Measurements from ENCODE around the gene SLC44A3. TPM values are rescaled to one million over a fixed set of nuclear protein-coding genes. Genes with fewer than 3 reads are reported as not detected.

SLC44A3 gene
- total and polyA plus RNA-seq, 8 donors = 3.1 to 80.3 (median 12.0) TPM; not detected in 1

DNA sequence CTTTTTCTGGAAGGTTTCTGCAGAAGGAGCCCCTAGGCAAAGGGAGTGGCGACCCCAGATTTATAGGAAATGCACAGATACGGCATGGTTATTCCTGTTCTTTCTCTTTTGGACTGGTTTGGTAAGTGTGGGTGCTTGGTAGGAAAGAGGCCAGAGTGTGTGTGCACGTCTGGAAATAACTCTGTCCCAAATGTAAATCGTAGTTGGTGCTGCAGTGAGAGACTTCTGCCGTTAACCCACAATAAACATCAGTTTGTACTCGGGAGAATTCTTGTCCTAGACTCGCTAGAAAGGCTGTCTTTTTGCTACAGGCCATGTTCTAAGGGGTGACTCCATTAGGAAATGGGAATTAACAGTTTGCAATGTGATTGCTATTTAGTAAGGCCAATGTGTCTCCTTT is 779 bp downstream of the SLC44A3 start:
- Histone ChIP-seq H3K27me3 (peaks cover 0 to 19% (median 4%) of the 10 kb centered on the region in 3 donors), H3K36me3 (peaks cover 0 to 6% (median 2%) of the 10 kb centered on the region in 4 donors), H3K4me3 (peak overlapping the region; percentile 54 to 71 (median 69)), H3K4me1 (peaks cover 8 to 48% (median 30%) of the 10 kb centered on the region in 4 donors), H3K9me3 (no peaks in the 10 kb centered on the region), H3K27ac (peak overlapping the region; percentile 87 to 98 (median 87))
- 19 to 36% (median 25%) methylated on average over 7 of the region's 7 CpGs for WGBS, 5 donors
- peak in 1 of 2 donors; percentile 64 for DNase-seq
- intact Hi-C loops (cut with DNase I; ENCODE audit: low total_unique reads) = no loop called here
- TF ChIP-seq, protein P1, sequence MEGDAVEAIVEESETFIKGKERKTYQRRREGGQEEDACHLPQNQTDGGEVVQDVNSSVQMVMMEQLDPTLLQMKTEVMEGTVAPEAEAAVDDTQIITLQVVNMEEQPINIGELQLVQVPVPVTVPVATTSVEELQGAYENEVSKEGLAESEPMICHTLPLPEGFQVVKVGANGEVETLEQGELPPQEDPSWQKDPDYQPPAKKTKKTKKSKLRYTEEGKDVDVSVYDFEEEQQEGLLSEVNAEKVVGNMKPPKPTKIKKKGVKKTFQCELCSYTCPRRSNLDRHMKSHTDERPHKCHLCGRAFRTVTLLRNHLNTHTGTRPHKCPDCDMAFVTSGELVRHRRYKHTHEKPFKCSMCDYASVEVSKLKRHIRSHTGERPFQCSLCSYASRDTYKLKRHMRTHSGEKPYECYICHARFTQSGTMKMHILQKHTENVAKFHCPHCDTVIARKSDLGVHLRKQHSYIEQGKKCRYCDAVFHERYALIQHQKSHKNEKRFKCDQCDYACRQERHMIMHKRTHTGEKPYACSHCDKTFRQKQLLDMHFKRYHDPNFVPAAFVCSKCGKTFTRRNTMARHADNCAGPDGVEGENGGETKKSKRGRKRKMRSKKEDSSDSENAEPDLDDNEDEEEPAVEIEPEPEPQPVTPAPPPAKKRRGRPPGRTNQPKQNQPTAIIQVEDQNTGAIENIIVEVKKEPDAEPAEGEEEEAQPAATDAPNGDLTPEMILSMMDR (IDR thresholded peaks at IDR 0.05) = no peak
- TF ChIP-seq POLR2AphosphoS5 (IDR thresholded peaks at IDR 0.05) = no peak
- no peak for TF ChIP-seq EP300 (IDR thresholded peaks at IDR 0.05)
- no peak for TF ChIP-seq POLR2A (IDR thresholded peaks at IDR 0.05)

DNA sequence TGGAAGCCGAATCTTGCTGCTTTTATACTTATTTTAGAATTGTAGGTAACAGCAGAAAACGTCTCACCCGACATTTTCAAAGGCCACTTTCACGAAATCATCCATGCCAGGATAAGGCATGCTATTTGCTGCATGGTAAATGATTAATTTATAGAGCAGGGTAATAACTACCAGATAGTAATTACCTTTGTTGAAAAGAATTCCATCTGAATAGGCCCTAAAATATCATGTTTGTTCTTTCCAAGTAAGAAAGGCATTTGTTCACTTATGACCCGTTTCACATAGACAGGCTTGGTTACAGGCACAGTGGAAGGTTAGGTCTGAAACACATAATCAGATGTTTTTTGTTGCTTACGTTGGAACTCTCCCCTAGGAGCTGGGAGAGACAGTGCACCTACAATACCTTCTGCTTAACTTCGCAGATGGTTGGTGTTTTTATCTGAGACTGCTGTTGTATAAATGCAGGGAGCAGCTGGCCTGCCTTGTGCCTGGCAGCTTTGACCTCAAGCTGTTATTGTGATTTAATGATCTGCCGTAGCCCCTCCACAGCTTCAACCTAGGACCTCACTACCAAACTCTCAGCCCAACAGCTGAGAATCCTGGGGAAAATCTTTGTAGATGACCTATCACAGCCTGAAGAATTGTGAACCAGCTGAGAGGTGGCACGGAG is 1.6 kb downstream of the SLC44A3 start:
- DNase-seq = peak in 1 of 2 donors; percentile 38
- H3K4me3 ChIP-seq = peak overlapping the region; percentile 54 to 71 (median 69)
- peaks cover 8 to 48% (median 30%) of the 10 kb centered on the region in 4 donors for H3K4me1 ChIP-seq
- no peaks in the 10 kb centered on the region for H3K9me3 ChIP-seq
- no peak for TF ChIP-seq POLR2A (IDR thresholded peaks at IDR 0.05)
- TF ChIP-seq POLR2AphosphoS5 (IDR thresholded peaks at IDR 0.05) = no peak
- TF ChIP-seq EP300 (IDR thresholded peaks at IDR 0.05) = no peak
- TF ChIP-seq, protein P1 (IDR thresholded peaks at IDR 0.05) = no peak
- peak overlapping the region; percentile 87 to 98 (median 87) for H3K27ac ChIP-seq
- peaks cover 0 to 19% (median 4%) of the 10 kb centered on the region in 3 donors for H3K27me3 ChIP-seq
- peaks cover 0 to 13% (median 6%) of the 10 kb centered on the region in 4 donors for H3K36me3 ChIP-seq
- intact Hi-C loops (cut with DNase I; ENCODE audit: low total_unique reads) = no loop called here
- WGBS, 5 donors = 30 to 61% (median 43%) methylated on average over 9 of the region's 9 CpGs

DNA sequence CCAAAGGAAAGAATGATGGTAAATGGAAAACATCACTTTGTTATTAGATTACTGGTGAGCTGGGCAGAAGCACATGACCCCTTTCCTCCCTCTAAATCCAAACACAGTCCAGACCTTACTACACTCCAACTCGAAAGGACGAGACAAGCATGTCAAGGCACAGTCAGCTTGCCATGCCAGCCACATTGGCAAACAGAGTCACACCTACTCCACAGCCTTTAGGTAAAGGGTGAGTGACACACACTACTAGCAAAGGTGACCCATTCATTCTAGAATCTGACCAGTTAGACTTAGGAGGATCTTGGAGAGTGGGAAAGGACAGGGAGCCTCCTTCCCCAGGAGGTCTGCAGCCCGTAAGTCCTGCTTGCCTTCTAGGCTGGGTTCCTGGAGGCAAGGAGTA is 3.0 kb downstream of the SLC44A3 start:
- TF ChIP-seq EP300 (IDR thresholded peaks at IDR 0.05) (no peak), POLR2AphosphoS5 (IDR thresholded peaks at IDR 0.05) (peak in 2 of 3 donors; percentile 35 to 65), POLR2A (IDR thresholded peaks at IDR 0.05) (no peak)
- TF ChIP-seq, protein P1 (IDR thresholded peaks at IDR 0.05) = no peak
- DNase-seq = peak in 1 of 2 donors; percentile 56
- no peak overlapping the region for H3K4me3 ChIP-seq
- H3K27me3 ChIP-seq = peaks cover 0 to 19% (median 4%) of the 10 kb centered on the region in 3 donors
- intact Hi-C loops (cut with DNase I; ENCODE audit: low total_unique reads) = no loop called here
- peaks cover 8 to 47% (median 30%) of the 10 kb centered on the region in 4 donors for H3K4me1 ChIP-seq
- WGBS, 5 donors = 34 to 68% (median 54%) methylated on average over 3 of the region's 3 CpGs
- no peaks in the 10 kb centered on the region for H3K9me3 ChIP-seq
- H3K36me3 ChIP-seq = peaks cover 0 to 27% (median 18%) of the 10 kb centered on the region in 4 donors
- peak overlapping the region in 2 of 5 donors; percentile 13 to 87 for H3K27ac ChIP-seq

DNA sequence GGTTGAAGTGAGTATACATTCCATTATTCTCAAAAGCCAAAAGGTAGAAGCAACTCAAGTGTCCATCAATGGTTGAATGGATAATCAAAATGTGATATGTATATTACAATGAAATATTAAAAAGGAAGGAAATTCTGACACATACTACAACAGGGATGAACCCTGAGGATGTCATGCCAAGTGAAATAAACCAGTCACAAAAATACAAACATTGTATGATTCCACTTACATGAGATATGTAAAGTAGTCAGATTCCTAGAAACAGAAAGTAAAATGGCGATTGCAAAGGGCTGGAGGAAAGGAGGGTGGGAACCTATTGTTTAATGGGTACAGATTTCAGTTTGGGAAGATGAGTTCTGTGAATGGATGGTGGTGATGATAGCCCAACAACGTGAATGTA is 5.8 kb downstream of the SLC44A3 start:
- Histone ChIP-seq H3K36me3 (peaks cover 0 to 55% (median 36%) of the 10 kb centered on the region in 4 donors), H3K27me3 (peaks cover 0 to 7% (median 0%) of the 10 kb centered on the region in 3 donors), H3K9me3 (no peaks in the 10 kb centered on the region), H3K27ac (no peak overlapping the region), H3K4me3 (no peak overlapping the region), H3K4me1 (peaks cover 2 to 26% (median 21%) of the 10 kb centered on the region in 4 donors)
- TF ChIP-seq, protein P1 (IDR thresholded peaks at IDR 0.05) = no peak
- TF ChIP-seq POLR2AphosphoS5 (IDR thresholded peaks at IDR 0.05) (no peak), POLR2A (IDR thresholded peaks at IDR 0.05) (no peak), EP300 (IDR thresholded peaks at IDR 0.05) (no peak)
- DNase-seq = no peak
- 84 to 95% (median 89%) methylated on average over 2 of the region's 2 CpGs for WGBS, 5 donors
- intact Hi-C loops (cut with DNase I; ENCODE audit: low total_unique reads) = no loop called here

Data from stomach (tissue), 9 donors.